Fibroblast of skin of scalp (primary cell): ENCODE results near the gene ALPI.

Experiments
- DNase-seq: peaks from one replicate; pipeline ENCODE4 v3.0.0-alpha.2; 2013

Gene ALPI

GRCh38 chr2:232486558-232487384 lies 30.8 kb downstream of the ALPI start:
- no peak for DNase-seq

DNA sequence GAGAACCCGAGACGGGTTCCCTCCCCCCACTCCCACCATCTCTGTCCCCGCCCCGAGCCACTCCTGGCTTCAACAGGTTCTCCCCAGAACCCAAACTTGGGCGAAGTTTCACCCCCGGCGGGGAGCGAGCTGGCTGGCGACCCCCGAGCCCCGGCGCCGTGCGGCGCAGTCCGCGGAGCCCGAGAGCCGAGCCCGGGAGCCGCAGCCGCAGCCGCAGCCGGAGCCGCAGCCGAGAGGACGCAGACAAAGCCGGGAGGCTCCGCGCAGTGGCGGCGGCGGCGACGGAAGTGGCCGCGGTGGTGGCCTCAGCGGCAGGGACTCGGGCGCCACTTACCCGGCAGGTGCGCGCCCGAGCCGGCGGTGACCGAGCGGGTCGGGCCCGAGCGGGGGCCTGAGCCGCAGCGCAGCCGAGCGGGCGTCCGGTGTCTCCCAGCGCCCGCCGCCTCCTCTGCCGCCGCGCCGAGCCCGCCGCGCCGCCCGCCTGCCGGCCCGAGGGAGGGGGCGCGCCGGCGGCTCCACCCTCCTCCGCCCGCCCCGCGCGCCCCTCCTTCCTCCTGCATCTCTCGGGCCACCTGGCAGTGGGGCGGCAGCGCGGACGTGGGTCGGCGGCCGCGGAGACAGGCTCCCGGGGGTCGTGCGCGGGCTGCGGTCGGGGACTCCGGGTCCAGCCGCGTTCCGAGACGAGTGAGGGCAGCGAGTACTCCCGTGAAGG lies 31.6 kb downstream of the ALPI start, which contains the start of gene ECEL1:
ECEL1 (minus strand) TSS at position 450 of the 712 bp plus-strand sequence. CDS start 1,181 bp downstream, outside the sequence.
- DNase-seq: no peak

- DNase-seq: no peak
Observed at GRCh38 chr2:232488097-232488711, 32.3 kb downstream of the ALPI start.

DNA sequence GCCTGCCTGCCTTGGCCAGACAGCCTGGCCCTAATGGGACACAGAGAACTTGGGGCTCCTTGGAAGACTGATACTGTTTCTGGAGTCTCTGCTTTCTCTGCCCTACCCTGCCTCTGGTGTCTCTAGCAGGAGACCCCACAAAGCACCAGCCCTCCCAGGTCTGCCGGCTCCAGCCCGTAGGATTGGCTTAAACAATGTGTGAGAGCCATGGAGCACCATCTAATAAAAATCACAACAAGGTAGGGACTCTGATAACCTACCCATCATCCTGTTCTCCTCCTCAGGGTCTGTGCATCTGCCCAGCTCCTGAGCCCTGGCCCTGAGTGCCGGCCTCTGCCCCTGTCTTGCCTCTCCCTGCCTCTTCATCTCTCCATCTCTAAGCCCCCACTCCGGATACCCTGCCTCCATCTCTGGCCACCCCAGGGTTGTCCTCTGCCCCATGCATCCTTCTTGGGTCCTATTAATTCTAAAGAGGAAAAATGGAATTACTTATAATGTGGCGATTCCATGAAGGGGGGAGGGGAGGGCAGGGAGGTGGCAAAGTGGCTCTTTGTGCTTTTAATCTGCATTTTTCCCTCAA lies 32.9 kb downstream of the ALPI start:
- no peak for DNase-seq

DNA sequence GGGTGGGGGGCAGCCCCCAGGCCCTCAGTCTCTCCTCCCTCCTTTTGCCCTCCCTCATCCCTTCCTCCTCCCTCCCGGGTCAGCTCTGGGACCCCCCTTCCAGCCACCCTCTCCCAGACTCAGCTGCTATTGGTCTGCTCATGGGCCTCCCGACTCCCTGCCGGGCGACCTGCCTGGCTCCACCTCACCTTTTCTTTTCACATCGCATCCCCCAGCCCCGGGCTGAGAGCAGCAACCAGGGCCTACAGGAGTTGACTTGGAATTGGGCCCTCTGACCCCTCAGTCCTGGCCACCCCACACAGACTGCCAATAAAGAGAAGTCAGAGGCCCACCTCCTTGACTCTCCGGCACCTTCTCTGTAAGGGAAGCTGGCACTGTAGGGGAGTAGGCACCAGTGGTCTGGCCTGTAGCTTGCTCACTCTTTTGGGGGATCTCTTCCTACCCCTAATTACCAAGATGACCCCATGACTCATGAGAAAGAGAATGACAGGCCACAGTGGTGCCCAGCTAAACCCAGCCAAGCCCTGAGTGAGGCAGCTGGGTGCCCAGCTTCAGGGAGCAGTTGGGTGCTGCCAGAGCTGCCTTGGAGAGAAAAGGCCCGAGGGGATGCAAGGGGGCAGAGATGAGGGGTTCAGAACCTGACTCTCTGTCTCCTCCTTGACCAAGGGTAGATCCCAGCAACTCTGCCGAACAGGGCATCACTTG lies 33.7 kb downstream of the ALPI start:
- no peak for DNase-seq

- DNase-seq: no peak
Observed at GRCh38 chr2:232490221-232491138, 34.5 kb downstream of the ALPI start.

- DNase-seq: no peak
Observed at GRCh38 chr2:232491139-232491780, 35.3 kb downstream of the ALPI start.

DNA sequence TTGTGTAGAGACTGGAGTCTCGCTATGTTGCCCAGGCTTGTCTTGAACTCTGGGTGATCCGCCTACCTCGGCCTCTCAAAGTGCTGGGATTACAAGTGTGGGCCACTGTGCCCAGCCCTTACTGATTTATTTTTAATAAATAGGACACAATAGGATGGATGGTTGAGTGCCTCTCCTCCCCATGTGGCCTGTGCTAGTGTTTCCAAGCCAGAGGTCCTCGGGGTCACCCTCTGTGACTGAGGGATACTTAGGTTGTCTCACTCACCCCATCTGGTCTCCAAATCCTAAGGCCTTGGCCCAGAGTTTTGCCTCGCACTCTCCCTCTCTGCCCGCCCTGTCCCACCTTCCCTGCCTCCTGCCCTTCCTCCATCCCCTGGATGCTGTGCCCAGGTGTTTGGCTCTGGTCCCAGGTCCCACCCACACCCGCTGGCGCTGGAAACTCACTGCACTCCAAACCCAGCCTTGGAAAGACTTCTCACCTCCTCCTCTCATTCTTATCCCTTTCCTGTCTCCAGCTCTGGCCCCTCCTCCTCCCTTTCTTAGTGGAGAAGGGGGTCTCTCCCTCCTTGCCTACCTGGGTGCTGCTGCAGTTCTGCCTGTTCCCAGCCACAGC lies 36.4 kb downstream of the ALPI start:
- no peak for DNase-seq

DNA sequence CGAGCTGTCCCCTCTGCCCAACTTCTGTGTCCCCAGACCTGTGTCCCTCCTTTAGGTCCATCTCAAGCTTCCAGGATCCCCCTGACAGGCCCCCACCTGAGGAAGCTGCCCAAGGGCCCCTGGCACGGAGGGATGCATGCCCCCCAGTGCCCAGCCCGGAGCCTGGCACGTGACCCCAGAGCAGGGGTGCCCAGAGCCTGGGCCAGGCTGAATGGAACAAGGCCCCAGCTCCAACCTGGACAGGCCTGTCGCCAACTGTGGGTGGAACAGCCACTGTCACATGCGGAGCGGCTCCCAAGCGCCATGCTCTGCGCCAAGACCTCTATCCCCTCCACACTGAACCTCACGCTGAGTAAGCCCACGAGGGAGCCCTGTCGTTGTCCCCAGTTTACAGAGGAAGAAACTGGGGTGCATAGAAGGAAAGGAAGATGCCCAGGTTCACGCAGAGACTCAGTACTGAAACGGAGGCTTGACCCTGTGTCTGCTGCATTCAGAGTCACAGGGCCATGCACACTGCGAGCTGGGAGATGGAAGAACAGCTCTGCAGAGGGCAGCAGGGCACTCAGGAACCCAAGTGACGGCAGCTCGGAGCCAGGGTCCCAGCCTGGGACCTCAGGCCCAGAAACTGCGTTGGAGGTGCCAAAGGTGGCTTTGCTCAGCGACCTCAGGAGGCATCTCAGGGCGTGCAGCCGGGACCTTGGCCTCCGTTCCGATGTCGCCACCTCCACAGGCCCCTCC lies 37.2 kb downstream of the ALPI start:
- DNase-seq: no peak

DNA sequence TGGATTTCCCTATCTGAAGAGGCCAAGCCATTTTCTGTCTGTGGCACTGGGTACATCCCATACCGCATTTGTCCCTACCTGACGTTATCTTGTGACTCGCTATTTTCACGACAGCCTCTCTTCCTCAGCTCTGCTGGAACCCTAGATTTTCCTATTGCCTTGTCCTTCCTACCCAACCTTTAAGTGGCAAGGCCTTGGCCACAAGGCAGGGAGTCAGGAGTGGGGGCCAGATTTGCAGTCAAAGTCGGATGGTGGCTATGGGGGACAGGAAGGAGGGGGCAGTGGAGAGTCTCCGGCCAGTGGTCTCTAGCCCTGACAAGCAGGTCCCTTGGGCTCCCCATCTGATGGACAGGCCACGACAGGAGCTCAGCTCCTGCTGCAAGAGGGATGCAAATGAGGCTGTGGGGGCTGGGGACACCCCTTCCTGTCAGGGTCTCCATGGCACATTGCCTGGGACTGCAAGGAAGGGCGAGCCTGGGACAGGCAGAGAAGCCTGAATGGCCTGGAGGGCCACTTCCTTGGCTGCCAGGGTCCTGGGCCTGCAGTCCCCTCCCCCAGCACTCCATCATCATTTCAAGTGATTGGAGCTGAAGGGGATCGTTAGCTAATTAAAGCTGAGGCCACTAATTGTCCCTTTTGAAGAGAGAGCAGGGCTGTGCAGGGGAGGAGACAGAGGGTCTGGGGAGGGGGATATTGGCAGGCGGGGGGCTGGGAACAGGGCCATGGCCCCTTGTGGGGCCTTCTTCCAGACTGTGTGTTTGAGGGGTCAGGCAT lies 37.9 kb downstream of the ALPI start:
- no peak for DNase-seq

GRCh38 chr2:232494542-232494941 lies 38.6 kb downstream of the ALPI start:
- no peak for DNase-seq

DNA sequence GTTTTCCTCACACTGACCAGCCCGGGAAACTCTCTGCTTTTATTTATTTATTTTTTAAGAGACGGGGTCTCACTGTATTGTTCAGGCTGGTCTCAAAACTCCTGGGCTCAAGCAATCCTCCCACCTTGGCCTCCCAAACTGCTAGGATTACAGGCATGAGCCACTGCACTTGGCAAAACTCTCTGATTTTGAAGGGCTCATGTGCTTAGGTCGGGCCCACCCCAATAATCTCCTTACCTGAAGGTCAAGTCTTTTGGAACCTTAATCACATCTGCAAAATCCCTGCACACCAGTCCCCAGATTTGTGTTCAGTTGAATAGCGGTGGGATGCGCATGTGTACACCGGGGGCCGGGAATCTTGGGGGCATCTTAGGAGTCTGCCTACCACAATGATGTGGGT lies 39.3 kb downstream of the ALPI start:
- no peak for DNase-seq

GRCh38 chr2:232496501-232497270 lies 40.7 kb downstream of the ALPI start:
- DNase-seq: no peak

DNA sequence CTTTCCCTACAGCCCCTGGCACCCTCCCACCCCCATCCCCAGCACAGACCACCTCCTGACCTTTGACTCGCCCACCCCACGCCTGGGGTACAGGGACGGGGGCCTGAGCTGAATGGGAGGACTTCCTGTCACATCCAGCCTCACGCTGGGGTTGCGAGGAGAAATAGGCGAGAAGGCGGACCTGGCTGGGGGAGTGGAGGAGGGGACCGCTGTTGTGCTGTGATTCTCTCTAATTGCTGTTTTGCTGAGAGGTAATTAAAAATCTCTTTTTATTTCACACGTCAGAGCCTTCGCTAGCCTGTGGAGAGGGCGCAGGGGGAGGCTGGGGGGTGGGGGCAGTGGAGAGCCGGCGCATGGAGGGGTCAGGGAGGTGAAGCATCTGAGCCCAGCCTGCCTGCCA lies 41.4 kb downstream of the ALPI start:
- DNase-seq: no peak

DNA sequence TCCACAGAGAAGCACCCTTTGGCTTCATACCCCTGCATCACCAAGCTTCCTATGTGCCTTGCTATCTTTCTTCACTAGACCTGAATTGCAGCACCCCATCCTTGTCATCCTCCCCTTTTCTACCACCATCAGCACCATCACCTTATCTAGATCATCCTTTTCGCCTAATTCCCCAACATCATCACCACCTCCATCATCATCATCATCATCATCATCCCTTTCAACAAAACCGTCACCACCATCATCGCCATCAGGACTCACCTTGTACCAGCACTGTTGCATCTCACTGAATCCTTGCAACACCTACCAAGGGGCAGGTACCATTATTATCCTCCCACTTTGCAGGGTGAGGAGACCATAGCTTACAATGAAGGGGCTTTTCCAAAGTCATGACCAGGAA lies 42.5 kb downstream of the ALPI start:
- DNase-seq: no peak

GRCh38 chr2:232501331-232501771 lies 45.4 kb downstream of the ALPI start:
- no peak for DNase-seq

DNA sequence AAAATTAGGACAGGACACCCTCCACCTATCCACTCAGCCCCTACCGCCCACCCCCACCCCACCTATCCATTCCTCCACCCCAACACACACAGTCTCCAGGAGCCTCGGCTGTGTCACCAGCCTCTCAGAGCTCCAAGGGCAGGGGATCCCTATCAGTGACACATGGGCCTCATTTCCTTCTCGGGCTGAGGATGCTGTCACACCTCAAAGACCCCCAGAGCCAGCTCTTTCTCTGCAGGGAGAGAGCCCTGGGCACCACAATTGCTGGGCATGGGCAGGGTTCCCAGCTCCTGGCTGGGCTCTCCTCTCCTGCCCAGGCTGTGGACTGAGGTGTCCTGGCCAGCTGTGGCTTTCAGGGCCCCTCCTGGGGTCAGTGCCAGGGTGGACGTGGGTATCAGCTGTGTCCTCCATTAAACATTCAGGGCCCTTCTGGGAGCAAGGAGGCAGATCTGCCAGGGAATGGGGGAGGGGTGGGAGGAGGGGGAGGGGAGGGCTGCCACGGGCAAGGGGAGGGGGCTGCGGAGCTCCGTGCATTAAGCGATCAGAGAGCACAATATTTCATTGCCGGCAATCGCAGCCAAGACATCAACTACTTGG lies 45.9 kb downstream of the ALPI start:
- no peak for DNase-seq

DNA sequence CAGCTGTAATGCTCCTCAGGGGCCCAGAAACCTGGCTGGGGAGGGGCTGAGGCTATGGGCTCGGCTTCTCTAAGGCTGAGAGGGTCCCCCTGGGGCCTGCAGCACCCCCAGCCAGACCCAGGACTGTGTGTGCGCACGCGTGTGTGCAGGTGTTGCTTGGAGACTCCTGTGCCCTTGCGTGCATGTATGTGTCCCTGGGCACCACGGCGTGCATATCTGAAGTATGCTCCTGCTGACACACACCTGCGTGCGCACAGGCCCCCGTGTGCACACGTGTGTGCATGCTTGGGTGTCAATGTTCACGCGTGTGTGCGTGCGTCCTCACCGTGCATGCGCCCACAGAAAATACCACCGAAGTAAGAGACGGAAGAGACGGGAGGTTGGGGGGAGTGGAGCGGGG lies 46.6 kb downstream of the ALPI start:
- no peak for DNase-seq
